GM04503 (cell line): ENCODE measurements around the gene ZNF790.

Source experiments
- DNase-seq: peaks from one replicate; pipeline ENCODE4 v3.0.0-alpha.2; 2012; ENCODE audit warnings: low read depth

Gene ZNF790

DNA sequence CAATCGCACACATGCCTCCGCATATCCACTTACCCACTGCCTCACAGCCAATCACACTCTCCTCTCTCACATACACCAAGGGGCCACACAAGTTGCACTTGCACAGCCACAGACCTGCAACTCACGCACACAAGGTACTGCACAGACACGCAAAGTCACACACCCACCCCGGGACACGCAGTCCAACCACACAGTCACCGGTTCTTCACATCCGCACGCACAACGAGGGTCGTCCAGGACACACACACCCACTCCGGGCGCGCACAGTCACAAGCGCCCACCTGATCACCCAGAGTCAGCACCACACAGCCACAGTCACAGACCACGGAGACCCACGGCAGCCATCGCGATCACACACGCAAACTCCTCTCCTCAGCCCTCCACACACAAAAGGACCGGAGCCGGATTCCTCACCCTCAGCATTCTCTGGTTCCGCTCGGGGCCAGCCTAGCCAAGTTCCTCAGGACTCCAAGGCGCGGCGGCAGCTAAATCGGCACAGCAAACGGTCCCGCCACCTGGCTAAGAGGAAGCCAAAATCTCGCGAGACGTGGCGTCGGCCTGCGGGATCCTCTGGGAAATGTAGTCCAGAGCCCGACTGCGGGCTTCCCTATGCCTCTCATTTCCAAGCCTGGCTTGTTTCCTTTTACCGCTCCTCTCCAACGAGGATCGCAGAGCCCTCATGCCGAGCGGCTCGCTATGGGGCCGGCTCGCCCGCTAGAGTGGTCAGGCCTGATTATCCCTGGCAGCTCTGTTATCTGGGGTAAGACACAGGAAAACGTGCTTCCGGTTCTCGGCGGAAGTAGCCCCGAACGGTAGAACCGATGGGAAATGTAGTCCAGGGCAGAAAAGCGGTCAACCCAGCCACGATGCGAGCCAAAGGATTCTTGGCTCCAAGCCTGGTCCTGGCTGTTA is 65.6 kb downstream of the ZNF790 start, which contains the start of gene ZNF850:
Gene ZNF850 (minus strand): TSS at position 497 of the 912 bp plus-strand sequence. CDS start 10,201 bp downstream, outside the sequence.
- peak; percentile 84 for DNase-seq

DNA sequence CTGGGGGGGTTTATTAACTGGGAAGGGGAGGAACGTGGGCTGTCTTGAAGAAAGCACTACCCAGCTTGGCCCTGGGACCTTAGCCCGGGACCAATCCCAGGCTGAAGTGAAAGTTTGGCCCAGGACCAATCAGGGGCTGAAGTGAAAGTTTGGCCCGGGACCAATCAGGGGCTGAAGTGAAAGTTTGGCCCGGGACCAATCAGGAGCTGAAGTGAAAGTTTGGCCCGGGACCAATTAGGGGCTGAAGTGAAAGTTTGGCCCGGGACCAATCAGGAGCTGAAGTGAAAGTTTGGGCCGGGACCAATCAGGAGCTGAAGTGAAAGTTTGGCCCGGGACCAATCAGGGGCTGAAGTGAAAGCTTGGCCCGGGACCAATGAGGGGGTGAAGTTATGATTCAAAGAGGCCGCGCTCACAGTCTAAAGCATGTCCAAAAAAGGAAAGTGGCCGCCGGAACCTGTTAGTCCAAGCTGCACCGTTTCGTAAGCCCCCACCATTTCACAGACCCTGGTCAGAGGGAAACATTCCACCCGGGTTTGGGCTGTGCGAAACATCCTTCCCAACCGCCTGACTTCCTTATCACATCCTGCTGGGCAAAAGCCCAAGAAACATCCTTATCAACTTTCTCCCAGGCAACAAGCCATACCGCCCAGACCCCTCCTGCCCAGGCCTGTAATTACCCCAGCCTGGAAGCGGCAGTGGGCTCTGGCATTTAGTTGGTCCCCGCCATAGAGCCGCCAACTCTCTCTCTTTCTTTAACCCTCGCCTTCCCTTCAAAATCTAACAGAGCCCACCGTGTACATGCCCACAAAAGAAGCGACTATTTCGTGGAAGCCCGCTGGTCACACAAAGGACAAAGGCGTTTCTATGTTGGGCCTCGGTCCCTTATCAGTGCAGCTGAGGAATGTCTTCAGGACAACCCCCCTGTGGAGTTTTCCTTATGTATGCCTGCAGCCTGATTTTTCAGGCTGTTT is 66.6 kb downstream of the ZNF790 start:
- no peak for DNase-seq
